HG03565 (cell line): ENCODE results near the gene MESP1.

Experiments
- ATAC-seq: cut with Tn5 transposase; IDR thresholded peaks from one replicate; pipeline ENCODE4 v1.9.1; 2021; ENCODE audit warnings: mild to moderate bottlenecking, moderate library complexity; ENCODE audit not compliant: unreplicated experiment

Gene MESP1

DNA sequence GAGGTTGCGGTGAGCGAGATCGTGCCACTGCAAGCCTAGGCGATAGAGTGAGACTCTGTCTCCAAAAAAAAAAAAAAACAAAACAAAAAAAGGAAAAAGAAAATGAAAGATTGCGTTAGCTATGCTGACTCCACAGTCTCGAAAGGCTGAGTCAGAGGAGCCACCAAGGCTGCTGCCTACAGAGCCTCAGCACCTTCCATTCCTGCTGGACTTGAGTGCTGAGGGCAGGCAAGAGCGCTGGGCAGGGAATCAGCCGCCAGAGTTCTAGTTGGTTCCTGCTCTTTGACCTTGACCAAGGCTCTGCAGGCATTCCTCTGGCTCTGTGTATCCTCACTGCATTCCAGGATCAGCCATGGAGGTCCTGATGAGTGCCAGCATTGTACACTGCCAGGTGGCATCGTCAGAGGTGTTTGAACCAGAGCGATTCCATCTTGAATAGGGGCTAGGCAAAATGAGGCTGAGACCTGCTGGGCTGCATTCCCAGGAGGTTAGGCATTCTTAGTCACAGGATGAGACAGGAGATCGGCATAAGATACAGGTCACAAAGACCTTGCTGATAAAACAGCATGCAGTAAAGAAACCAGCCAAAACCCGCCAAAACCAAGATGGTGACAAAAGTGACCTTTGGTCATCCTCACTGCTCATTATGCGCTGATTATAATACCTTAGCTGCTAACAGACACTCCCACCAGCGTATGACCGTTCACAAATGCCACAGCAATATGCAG lies 31.0 kb upstream of the MESP1 start:
- ATAC-seq: no peak

DNA sequence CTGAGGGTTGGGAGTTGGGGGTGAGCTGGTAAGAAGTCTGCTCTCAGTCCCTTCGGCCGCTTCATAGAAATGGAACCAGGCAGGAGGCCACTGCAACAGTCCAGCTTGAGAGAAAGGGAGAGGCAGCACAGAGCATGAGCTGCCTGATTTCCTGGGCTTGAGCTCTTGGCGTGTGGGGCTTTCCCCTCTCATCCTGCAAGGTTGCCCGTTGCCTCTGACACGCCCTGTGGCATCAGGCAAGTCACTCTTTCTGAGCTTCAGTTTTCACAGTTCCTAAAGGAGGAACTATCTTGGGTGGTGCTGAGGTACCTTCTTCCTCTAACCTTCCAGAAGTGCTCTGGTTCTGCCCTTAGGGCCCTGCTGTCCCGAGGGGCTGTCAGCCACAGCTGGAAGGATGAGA lies 30.0 kb upstream of the MESP1 start:
- ATAC-seq: no peak

DNA sequence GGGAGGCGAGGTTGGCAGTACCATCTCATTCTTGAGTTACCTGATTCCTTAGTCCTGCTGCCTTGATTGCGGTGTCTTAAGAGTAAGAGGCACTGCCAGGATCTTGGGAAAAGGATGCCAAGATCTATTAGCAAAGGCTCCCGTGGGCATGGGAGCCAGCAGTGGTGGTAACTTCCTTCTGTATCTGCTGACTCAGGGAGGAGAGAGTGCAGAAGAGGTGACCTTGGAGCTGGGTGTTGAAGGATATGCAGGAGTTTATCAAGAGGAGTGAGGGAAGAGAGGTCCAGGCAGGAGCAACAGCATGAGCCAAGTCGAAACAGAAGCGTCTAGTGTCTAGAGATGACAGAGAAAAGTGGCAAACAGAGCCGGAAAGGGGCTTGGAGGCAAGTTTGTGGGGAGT lies 29.6 kb upstream of the MESP1 start:
- no peak for ATAC-seq

DNA sequence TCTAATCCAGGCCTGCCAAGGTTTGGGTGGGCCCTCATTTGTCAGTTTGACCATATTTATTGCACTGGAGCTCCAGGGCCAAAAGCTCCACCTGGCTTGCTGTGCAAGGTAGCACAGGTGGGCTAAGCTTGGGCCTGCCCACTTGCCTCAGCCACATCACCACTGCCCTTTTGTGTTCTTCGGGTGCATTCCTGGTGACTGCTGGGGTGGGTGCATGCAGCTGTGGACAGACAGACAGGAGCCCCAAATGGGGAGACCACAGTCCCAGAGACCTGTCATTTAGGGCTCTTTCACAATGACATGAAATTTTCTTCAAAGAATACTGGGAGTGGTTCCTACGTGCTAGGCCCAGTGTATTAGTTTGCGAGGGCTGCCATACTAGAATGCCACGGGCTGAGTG lies 27.8 kb upstream of the MESP1 start:
- ATAC-seq: no peak

DNA sequence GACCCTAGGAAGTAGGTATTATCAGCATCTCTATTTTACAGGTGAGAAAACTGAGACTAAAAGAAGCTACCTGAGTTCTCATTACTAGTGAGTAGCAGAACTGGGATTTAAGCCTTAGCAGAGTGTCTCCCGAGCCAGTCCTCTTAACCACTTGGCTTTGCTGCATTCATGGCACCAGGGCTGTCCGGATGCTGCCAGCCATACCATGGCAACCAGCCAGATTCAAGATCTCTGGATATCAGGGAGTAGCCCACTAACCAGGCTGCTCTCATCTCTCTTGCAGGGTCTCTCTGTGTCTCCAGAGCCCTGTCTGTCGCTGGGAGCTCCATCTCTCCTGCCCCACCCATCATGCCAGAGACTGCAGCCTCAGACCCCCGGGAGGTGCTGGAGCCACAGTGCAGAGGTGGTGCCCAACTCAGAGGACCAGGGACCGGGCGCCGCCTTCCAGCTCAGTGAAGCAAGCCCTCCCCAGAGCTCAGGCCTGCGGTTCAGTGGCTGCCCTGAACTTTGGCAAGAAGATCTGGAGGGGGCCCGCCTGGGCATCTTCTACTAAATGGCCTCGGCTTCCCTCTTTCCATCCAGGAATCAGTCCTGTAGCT lies 26.8 kb upstream of the MESP1 start:
- no peak for ATAC-seq

DNA sequence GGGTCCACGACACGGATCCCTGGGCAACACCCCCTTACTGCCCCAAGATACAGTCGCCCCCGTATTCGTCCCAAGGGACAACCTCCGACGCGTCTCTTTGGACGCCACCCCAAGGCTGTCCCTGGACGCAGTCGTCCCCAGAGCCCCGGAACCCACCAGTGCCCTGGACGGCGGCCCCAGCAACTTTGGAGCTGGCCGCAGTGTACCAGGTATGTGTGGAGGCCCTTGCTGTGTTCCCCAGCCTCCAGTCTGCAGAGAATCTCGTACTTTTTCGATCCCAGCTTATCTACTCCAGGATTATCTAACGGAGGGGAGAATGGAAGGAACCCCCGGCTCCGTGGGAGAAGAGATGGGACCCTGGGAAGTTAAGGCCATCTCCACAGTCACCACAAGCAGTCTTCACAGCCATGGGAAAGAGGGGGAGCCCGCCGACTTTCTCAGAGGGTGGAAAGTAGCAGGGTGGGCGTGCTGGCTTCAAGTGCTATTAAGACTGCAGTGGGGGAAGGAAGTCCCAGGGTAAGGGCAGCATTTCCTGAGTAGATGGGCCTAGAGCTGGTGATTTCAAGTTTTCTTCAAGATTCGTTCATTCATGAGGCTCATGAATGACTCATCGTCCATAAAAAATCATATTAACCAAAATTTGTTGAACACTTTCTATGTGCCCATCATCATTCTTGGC lies 26.2 kb upstream of the MESP1 start:
- no peak for ATAC-seq

DNA sequence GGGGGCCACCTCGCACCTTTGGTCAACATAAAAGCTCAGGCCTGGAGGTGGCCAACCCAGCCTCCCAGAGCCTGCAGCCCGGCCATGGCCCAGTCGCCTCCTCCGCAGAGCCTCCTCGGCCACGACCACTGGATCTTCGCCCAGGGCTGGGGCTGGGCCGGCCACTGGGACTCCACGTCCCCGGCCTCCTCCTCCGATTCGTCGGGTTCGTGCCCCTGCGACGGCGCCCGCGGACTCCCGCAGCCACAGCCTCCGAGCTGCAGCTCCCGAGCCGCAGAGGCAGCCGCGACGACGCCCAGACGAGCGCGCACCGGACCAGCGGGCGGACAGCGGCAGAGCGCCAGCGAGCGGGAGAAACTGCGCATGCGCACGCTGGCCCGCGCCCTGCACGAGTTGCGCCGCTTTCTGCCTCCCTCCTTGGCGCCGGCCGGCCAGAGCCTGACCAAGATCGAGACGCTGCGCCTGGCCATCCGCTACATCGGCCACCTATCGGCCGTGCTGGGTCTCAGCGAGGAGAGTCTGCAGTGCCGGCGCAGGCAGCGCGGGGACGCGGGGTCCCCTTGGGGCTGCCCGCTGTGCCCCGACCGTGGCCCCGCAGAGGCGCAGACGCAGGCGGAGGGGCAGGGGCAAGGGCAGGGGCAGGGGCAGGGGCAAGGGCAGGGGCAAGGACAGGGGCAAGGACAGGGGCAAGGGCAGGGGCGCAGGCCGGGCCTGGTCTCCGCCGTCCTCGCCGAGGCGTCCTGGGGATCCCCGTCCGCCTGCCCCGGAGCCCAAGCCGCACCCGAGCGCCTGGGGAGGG lies 25.4 kb upstream of the MESP1 start, which contains the start of gene MESP2:
TSS of gene MESP2 (plus strand) at position 59 of the 799 bp plus-strand sequence. CDS start at position 85, 26 bp downstream.
- ATAC-seq: no peak

DNA sequence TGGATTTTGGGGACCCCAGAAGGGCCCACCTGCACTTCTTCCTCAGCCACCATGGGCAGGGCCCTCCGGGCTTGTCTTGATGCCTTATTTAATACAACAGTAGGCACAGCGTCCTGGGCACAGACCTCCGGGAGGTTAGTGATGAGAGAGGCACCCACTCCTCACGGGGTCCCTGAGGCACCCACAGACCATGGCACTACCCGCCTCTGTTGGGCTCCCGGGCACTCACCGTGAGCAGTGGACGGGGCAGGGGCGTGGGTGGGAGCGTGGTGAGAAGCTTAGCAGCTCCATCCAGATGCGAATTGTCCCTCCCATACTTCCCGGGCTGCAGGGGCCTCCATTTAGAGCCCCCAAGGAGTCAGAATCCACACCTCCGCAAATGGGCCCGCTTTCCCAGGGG lies 24.8 kb upstream of the MESP1 start:
- no peak for ATAC-seq

DNA sequence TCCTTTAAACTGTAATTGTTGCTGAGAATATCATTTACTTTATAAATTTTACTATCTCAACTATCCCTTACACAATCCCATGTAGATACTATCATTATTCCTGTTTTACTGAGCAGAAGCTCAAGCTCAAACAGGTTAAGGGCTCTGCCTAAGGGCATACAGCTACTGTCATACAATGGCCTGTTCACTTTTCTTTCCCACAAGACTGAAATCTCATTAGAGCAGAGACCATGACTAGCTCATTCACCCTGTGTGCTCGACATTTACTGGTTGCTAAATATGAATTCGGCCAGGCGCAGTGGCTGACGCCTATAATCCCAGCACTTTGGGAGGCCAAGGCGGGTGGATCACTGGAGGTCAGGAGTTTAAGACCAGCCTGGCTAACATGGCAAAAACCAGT lies 23.4 kb upstream of the MESP1 start:
- ATAC-seq: no peak

DNA sequence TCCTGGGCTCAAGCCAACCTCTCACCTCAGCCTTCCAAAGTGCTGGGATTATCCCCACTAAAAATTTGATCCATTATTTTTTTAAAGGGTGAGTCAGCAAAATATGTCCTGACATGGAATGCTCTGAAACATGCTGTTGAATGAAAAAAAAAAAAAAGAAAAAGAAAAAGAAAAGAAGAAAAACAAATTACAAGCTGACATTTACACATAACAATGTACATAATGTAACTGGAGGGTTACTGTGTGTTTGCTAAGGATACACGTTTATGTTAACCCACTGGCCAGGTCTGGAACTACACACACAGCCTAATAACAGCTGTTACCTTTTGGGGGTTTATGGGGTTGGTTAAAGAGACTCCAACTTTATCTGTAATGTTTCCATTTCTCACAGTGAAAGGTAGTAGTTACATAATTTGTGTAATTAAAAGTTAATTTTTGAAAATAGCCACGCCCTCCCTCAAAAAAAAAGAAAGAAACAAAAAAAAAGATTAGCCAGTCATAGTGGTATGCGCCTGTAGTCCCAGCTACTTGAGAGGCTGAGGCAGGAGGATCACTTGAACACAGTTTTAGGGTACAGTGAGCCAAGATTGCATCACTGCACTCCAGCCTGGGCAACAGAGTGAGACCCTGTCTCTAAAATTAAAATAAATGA lies 22.0 kb upstream of the MESP1 start:
- no peak for ATAC-seq

DNA sequence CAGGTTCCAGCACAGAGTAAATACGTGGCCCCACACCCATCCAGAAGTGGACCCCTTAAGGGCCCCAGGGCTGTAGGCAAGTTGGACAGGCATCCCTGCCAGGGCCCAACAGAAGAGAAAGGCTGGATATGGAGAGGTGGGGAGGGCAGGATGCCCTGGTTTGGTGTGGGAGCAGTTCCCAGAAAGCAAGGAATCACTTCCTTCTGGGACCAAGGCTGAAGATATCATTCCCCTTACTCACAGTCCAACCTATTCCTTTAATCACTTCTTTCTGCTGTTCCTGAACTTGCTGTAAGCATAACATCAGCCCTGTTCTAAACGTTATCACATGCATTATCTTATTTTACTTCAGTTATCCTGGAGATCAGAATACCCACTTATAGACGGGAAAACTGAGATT lies 19.0 kb upstream of the MESP1 start:
- no peak for ATAC-seq

DNA sequence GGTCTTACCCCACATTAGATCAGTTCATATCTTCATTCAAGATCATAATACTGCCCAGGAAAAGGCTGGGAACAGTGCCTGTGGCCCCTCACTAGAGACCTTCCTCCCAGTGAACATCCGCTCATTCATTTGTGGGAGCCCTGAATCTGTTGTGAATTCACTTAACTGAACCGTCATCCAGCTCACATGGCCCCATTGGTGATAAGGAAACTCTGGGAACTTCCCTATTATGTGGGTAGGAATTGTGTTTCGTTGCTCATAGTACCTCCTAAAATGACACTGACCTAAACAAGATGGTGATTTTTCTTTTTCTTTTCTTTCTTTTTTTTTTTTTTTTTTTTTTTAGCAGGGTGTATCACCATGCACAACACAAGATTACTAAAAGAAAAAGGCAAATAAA lies 18.3 kb upstream of the MESP1 start:
- no peak for ATAC-seq

DNA sequence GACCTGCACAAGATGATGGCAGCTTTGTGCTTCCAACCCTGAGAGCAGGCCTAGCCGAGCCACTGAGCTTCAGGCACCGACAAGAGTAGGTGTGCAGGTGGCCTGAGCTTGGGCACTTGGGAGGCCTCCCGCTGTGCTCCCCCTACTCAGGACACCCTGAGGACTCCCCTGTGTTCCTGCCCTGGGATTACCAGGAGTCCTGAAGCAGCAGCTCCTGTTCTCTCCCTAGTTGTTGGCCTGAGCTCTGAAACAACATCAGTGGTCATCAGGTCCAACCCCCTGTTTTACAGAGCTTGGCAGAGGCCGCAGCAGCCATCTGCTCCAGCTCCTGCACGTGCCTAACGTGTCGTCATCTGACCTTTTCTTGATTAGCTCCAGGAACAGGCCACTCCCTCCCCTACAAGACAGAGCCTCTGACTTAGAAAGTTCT lies 17.0 kb upstream of the MESP1 start:
- no peak for ATAC-seq

DNA sequence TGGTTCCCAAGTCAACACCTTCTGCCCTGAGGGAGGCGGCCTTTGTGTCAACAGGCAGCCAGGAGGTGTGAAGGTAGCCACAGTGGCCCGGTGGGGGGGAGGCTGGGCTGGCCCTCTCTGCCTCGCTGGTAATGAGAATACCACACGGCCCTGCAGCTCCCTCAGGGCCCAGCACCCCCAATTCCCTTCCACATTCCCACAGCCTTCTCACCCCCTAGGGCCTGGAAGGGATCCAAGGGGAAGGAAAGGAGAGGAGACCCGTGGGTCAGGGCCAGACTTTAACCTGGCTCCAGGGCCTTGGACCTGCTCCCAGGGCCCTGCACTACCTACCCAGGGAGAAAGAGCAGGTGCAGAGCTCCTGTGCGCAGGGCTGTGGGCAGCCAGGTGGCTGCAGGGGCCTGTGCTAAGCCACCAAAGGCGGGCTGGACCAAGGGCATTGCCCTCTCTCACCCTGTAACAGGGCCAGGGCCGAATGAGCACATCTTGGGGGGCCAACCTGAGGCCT lies 16.4 kb upstream of the MESP1 start:
- no peak for ATAC-seq

DNA sequence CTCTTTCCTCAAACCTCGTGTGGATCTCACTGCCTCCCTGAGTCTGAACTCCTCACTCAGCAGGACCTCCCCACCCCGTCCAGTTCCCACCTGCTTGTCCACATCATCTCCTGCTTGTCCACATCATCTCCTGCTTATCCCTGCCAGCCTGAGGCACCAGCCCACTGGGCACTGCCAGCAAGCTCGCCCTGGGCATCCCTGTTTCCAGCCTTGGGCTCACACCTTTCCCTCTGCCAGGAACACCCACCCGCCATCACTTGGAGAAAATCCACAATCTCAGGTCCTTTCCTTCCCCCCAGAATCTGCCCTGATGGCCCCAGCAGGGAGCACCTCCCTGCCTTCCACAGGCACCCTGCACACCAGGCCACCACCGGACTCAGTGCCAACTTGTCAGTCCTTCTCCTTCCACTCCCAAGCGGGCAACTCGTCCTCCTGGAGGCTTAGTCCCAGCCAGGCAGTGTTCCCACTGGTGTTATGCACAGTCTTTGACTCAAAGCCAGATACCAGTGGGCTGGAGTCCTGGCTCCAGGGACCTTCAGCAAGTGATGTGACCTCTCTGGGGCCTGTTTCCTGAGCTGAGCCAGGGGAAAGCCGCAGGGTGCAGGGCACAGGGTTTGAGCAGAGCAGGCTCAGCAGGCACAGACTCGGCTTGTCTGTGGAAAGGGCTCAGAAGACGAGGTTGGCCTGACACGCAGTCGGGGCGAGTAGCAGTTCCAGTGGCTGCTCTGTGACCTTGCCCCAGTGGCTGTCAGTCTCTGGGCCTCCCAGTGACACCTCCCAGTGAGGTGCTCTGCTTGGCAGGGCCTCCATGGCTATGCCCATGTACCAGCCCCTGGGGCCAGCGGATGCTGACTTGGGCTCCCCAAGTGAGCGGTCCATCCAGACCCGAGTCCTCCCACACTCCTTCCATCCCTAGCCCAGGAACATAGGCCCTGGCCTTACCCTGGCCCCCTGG lies 15.6 kb upstream of the MESP1 start:
- ATAC-seq: no peak

DNA sequence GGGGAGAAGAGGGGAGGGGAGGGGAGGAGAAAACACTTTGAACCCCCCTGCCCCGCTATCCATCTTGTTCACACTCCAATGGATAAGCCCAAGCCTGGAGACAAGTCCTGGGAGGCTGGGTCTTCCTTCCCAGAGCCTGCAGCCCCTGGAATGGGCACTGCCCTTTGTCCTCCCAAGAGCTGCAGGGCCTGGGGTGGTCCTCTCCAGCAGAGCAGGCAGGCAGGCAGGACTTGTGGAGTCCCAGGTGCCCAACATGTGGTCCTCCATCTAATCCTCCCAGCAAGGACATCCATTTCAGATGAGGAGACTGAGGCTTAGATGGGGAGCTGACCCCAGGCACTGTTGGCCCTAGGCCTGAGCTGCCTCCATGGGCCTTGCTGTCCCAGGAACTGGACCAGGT lies 14.6 kb upstream of the MESP1 start:
- no peak for ATAC-seq

DNA sequence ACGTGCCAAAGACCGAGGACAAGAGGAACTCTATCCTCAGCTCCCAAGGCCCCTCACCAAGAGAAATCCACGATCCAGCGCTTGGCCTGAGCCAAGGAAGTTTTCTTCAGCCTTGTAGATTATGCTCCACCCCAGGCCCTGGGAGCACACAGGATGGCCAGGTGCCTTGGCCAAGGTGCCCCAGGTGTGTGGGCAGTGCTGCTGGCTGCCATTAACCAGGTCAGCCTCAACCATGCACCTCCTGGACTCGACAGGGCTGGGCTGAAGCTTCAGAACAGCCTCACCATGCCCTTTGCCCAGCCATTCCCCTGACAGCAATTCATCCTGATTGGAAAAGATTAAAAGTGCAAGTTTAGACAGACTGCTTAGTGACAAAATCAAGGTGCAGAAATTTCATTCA lies 10.9 kb upstream of the MESP1 start:
- ATAC-seq: no peak

DNA sequence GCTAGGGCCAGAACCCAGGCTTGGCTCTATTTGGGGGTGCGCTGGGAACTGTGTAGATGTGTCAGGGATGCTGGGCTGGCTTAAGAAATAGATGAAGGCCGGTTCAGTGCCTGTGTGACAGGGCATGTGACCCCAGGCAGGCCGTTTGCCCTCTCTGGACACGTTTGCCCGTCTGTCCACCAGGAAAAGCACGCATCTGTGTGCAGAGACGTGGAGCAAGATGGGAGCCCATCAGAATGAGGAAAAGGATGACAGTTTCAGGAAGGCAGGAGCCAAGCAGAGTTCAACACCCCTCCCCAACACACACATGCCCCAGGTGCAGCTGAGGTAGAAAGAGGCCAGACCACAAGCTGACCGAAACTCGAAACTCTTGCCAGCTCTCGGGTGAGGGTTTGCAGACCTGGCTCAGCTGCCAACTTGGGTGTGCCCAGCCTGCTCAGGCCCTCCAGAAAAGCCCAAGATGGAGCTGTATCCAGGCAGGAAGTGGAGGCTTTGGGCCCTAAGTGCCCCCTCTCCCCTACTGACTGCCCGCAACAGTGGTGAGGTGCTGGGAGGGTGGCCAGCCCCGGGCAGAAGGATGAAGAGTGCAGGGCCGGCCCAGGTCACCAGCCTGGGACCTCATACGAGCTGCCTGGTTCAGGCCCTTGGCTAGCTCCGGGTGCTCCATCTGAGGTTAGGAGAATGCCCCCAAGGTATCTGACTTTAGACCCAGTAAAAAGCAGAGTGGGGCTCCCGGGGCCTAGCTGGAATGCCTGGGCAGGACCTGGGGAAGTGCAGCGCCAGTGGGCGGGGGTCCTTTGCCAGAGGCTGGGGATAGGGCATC lies 10.2 kb upstream of the MESP1 start:
- ATAC-seq: no peak
